Activated T-helper 1 cell treated with Interleukin-2 at 50 U/mL for 16 hours (primary cell): ENCODE data around the gene AKAP7.

Source experiments
- DNase-seq: peaks from one replicate; pipeline ENCODE4 v3.0.0-alpha.2; 2020; ENCODE audit warnings: low read depth

The AKAP7 gene

DNA sequence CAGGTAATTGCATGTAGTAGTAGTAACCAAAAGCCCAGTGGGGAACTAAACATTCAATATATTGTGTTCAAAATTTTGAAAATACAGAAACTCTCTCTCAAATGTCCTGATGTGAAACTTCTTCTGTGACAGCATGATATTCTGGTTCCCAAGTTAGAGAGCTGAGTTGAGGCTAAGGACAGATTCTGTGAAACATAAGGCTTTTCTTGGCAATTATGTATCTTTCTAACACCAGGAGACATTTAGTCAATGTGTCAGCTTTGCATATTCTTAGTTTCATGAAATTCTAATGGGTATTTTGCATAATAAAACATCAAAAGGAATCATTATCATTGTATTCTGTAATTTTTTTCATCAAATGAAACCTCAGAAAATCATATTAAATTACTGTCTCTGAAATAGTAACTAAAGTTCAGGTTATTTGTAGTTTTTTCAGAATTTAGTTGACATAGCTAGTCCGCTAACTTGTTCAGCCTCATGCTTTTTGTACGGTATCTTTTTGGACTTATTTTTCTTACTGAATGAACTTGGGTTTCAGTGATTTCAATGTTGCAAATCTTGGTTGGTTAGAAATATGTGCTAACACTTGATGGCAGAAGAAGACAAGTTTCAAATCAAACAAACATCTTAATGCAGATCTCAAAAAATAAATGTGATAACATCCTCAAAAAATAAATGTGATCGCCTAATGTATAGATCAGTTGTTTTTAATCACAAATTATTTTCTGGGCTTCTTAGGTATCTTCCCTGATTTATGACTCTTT, 70.4 kb downstream of the AKAP7 start:
- DNase-seq: no peak

DNA sequence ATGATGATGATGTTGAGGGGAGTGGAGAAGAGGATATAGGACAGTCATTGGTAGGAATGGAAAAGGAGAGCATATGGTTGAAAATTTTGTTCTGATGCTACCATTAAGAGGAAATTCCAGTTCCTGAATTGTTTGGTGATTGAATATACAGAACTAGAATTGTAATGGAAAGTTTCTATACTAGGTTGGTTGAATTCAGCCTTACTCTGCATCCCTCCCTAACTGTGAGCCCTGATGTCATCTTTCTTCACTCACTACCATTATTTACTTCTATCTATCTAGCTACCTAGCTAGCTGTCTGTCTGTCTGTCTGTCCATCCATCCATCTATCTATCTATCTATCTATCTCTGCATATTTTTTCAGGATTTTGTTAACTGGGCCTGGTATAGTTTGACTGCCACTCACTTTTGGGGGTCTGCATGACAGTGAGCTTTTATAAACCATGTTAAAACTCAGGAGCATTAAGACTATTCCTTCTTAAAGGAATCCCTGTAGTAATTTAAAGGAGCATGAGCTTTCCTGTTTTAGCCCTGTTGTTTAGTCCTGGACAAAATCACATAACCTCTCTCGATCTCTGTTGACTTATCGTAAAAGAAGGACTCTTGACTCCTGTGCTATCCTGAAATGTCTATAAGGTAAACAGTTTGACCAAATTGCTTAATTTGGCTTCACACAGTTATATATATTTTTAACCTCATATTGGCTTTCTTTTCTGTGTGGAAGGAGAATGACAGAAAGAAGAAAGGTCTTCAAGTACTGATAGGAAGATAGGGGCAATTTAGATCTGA, 71.4 kb downstream of the AKAP7 start:
- DNase-seq: no peak

DNA sequence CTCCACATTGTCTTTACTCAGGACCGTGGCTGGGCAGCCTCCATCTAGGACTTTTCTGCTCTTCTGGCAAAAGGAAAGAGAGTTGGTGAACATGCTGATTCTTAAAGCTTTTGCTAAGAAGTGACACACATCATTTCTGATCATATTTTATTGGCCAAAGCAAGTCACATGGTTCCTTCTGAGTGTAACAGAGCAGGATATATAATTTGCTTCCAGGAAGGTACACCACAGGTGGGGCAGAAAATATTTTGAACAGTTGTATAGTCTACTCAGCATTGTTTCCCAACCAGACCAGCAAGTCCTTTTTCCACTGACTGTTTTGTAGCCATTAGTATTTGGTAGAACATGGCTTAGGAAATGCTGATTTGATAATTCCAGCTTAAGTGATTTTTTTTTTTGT, 73.5 kb downstream of the AKAP7 start:
- DNase-seq: no peak

DNA sequence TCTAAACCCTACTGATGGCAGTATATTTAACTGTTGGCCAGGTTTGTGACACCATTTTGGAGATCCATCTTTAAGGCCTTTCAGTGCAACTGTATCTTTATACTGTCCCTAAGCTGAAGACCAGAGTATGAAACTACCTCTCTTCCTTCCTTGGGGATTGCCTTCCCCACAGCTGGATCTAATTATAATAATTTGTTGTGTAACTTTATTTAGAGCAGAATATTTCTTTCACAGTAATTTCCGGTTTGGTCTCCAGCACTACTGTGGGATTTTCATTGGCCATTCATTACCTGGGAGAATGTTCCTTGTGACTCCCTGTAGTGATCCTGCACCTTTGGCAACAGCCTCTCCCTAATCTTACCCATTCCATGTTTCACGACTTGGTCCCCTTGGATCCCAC, 75.2 kb downstream of the AKAP7 start:
- no peak for DNase-seq

DNA sequence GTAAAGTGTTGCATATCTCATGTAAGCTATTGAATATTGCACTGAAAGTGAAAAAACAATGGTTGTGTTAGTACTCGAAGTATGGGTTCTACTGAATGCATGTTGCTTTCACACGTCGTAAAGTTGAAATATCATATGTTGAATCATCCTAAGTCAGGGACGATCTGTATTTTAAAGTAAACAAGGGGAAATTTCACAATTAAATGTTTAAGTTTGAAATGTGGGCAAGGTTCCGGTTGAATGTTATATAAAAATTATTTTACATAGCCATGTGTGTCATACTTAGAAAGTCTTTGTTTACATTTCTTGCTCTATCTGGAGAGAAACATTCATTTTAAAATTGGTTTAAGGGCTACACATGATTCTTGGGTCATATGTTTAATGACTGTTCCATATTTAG, 76.8 kb downstream of the AKAP7 start:
- no peak for DNase-seq

DNA sequence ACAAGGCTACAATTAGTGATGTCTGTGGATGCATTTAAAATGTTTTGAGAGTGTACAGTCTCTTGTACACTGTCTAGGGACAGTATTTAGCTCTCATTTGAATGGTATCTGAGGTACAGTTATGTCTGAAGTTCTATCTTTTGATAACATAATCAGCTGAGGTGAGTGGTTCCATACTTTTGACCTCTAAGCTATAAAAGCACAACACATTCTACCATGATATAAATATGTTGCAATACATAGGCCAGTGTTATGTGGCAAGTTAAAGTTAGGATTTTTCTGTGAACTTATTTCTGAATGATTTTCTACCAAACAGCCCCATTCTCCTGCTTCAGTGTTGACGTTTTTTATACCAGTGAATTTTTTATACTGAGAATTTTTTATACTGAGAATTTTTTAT, 77.6 kb downstream of the AKAP7 start:
- DNase-seq: no peak

DNA sequence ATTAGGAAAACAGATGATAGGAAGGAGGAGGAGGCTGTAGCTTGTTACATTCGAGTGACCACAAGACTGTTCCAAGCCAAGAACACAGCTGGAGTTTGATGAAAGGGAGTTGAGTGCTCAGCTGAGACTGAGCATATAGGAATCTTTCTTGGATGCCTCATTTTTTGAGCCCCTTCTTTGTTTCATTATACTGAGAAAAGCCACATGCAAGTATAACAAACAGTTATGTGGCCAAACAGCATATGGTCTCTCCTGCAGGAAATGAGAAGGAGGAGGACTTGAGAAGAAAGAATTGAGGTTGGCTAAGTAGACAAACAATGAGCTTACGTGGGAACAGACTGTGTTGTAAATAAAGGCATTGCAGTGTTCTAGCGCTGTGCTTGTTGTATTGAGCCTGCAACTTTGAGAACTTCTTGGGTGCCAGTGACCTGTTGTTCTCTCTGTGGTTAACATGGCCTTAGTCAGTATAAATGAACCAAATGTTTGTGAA, 78.3 kb downstream of the AKAP7 start:
- DNase-seq: no peak

DNA sequence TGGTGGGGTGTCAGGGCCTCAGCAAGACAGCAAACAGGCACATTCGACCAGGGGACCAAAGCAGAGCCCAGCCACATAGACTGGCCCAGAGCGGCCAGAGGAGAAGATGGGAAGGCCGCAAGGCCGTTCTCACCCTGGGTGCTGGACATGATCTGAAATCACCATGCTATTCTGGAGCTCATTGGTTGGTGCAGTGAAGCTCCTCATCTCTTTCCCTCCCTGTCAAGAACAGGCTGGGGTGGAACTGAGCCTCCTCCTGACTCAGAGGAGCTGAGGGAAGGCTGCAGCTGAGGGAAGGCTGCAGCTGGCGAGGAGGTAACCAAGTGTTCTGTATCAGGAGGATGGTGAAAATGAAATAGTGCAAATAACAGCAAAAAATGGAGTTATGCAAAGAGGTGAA, 80.0 kb downstream of the AKAP7 start:
- no peak for DNase-seq

DNA sequence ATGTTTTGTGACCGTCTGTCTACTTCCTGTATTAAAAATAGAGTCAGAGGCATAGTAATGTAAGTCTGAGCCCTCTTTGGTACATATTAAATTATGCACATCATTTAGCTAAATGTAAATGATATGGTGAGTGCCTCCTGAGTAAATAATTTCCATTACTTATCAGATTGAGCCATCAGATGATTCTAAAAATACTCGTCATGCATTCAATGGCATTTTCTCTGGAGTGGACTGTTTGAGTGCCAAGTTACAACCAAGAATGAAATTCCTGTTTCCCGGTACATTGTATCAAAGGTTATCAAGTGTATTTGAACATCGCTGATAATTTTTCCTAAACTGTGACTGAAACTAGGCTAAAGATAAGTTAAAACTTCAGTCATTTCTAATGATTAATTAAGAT, 81.0 kb downstream of the AKAP7 start:
- DNase-seq: no peak

DNA sequence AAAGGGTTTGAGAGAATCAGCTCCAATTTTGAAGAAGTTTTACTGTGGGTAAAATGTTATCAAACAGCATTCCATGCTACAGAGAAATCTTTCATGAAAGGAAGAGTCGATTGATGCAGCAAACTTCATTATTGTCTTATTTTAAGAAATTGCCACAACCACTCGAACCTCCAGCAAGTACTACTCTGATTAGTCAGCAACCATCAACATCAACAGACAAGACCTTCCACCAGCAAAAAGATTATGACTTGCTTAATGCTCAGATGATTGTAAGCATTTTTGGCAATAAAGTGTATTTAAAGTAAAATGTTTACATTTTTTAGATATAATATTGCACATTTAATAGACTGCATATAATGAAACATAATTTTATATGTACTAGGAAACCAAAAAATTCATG, 87.5 kb downstream of the AKAP7 start:
- DNase-seq: no peak

DNA sequence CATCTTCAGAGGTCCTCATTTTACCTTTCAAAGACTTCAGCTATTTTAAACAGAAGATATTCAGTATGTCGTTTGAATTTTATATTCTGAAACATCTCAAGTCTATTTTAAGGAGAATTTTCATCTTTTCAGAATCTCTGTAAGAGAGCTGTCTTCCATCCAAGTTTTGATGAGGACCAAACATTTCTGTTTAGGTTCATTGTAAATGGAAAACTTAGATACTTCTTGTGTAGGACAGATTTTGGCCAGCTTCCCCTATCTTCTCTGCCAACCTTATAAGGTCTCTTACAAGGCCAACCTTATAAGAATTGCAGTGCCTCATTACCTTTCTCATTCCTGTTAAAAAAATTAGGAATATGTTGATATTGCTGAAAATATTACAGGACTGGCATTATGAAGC, 88.1 kb downstream of the AKAP7 start:
- no peak for DNase-seq

DNA sequence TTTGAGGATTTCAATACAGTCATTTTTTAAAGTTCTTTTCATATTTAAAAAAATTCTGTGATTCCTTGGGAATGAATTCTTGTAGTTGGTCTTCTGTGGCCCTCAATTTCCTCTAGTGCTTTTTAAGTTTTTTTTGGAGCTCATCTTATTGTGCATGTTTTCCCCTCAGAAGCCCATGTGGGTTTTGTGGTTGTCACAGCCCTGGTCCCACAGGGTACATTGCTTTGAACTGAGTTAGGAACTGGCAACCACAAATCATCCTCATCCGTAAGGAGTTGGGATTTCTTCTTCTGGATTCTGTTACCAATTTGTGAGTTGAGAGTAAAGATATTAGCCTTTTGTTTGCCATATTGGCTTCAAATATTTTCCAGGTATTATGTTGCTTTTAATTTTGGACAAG, 89.9 kb downstream of the AKAP7 start:
- no peak for DNase-seq

DNA sequence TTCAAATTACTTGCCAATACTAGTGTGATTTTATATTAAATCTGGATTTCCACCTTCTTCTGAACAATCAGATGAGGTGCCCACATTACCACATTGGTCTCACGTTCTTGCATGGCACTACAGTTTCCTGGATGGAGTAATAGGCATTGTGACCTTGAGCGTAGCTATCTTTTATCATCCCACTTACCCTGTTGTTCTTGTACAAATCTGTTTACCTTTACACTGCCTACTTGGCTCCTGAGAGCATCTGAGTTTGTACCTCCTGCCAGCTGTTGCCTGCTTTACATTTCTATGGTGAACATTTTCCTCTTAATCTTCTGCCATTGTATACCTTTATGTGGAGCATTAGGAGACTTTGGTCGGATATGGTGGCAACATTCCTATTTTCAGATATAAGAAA, 90.7 kb downstream of the AKAP7 start:
- DNase-seq: no peak

DNA sequence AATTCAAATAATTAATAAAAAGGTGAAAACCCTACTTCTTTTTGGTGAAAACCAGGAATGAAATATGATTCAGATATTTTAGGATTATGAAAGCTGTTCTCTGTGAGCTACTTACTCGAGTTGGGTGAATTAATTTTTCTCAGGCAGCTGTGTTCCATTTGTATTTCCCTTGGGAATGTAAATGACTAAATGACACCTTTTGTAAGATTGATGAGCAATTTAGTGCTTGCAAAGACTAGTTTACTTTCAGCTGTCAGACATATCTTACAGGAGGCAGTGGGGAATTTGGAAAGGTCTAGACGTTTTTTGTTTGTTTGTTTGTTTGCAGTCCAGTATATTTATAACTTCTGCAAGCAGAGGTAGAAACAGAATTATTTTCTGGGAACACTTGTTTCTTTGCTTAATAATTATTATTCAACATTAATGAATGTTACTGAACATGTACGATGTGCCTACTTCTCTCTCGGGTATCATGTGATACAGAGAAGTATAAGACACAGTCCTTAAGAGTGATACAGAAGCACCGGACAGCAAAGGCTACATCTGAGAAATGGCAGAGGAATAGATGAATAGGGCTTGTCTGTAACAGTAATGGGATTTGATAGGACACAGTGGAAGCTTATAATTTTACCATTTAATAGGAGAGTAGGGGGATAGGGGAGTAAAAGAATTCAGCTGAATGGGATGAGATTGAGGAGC, 91.3 kb downstream of the AKAP7 start:
- DNase-seq: no peak

DNA sequence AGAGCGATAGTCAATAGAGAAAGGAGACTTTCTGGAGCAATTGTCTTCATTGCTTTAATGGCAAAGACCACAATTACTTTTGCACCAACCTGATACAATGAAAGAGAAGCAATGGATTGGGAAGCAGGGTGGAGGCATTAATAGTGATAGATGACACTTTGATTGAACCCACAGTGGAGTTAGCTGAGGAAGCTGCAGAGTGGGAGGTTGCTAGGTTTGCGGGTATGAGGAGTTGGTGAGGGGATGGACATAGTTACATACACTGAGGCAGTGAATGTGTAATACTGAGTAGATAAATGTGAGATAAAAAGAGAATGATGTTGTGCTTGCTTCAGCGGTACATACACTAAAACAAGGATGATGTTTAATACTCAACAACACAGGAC, 91.9 kb downstream of the AKAP7 start:
- no peak for DNase-seq

DNA sequence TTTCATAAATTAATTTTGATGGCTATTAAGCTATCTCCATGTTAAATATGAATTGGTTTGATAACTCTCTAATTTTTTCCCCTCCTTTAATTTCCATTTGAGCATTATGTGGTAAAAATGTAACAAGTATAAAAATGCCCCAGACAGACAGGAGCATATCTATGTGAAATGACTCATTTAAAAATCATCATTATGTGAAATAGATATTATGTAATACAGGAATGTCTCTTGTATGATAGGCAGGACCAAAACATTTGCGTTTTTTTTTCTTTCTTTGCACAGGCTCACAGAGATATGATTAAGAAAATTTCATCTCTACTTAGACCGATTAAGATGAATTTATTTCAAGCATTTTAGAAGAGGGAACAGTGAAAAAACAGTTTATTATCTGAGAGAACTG, 95.8 kb downstream of the AKAP7 start:
- no peak for DNase-seq

DNA sequence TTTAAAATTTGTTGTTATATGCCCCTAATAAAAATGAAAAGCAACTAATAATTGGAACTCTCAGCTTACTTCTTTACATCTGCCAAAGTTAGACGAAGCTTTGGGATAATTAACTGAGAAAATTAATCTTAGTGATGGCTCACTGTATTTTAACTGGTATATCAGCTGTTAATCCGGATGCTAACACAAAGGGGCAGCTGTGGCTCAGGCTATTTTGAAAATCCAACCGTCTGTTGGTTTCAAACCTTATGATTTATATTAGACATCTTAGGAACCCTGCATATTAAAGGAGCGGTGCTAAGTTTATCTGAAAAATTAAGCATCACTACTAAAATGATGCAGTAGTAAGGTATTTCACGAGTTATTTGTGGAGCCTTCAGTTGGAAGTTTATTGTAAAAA, 96.6 kb downstream of the AKAP7 start:
- no peak for DNase-seq

DNA sequence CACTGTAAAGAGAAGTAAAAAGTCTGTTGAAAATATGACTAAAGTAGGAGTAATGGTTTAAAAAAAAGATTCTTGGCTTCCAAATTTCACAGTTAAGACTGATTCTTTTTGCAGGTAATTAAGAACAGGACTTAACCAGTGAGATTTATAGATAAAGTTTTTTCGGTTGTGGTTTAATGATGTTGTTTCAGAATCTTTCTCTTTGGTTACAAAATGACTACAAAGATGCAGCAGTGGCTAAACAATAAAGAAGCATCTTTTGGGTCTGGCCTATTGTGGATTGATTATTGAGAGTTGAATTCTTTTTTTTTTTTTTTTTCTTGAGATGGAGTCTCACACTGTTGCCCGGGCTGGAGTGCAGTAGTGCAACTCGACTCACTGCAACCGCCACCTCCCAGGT, 109.7 kb downstream of the AKAP7 start:
- DNase-seq: no peak

DNA sequence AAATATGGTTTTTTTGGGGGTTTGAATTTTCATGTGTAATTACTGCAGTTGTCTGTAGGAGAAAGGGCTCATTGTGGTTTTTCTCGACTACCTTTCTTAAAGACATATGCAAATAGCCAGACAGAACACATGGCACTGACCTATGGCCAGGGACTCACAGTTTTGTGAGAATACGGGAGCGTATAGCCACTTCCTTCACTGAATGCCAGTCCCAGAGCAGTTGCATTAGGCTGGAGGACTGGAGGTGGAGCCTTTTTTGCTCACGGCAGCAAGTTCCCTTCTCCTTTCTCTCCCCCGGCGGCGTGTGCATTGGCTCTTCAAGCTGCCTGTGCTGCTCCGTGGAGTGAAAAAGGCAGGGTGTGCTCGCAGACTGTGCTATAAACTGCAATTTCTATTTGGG, 114.9 kb downstream of the AKAP7 start:
- no peak for DNase-seq

DNA sequence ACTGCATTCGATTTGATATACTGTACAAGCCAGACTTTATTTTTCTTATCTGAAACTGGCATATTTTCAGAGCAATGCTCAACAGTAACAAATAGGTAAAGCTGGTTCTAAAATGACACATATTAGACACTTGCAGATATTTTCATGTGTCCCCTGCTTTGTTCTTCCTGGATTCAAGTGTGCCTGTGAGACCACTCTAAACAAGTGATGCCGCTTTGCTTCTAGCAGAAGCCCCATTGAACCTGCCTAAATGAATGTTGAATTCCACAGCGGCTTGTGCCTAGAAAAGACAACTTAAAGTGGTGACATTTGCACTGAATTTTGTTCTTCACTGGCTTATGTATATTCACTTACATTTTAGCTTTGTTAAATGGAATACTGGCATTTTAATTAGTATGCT, 115.7 kb downstream of the AKAP7 start:
- DNase-seq: no peak

DNA sequence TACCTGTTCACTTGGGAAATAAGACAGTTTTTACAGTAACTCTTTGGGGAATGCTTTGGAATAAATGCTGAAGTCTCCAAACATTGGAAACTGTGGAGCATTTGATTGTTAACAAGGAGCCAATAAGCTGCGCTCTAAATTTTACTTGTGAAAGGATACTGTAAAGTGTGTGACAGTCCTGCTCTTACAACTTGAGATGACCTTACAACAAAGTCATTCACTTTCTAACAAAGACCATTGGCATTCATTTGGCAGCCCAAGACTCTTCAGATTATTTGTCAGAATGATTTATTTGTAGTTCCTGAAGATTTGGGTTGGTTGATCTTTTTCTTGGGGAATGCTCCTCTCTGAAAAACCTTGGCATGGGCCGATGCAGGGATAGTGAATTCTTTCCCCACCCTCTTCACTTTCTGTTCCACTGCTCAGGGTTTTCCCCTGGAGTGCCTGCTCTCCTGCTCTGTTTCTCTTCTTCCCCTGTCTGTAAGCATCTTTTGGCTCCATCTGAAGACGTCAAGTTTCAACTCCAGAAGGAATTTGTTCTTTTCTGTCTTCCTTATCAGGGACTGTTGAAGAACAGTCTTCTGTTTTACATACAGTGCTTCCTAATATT, 116.4 kb downstream of the AKAP7 start:
- DNase-seq: no peak

DNA sequence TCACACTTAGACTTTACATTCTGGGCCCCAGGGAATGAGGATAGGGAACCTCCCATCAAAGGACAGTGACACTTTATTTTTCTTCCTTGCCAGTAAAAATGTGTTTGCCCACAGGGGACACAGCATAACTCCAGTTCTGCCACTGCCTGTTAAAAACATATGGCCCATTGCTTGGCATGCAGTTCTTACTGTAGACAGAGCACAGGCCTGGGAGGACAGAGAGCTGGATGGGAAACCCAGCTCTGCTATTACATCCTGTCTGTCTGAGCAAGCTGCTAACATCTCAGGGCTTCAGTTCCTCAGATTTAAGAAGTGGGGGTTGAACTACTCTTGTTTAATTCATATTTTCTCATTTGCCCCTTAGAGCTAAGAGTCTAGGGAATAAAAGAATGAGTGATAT, 120.2 kb downstream of the AKAP7 start:
- no peak for DNase-seq

DNA sequence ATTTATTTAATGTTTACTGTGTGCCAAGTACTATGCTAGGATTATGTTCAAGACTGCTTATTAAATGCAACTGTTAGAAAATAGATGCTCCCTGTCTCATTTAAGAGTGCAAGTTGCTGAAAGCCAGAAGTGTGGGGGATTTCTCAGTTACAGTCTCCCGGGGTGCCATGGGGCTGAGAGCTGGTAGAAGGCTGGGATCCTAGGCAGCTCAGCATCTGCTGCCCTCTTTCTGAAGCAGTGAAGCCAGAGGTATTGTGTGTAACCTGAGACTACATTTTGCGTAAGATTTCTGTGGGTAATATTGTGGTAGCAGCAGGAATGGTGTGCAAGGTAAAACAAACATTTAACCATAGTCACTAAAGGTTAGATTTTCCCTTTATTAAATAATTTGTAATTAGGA, 120.6 kb downstream of the AKAP7 start:
- no peak for DNase-seq
